GM21576 (cell line): Measurements from ENCODE around the gene MAPRE2.

ENCODE experiments used
- ATAC-seq: cut with Tn5 transposase; IDR thresholded peaks from one replicate; pipeline ENCODE4 v1.9.1; 2021; ENCODE audit warnings: mild to moderate bottlenecking, moderate library complexity; ENCODE audit not compliant: unreplicated experiment

Gene MAPRE2

GRCh38 chr18:35117951-35118411 lies 76.8 kb downstream of the MAPRE2 start:
- ATAC-seq = no peak

GRCh38 chr18:35118641-35119040 lies 77.4 kb downstream of the MAPRE2 start:
- ATAC-seq = no peak

- ATAC-seq = no peak
Observed at GRCh38 chr18:35121038-35121437, 79.8 kb downstream of the MAPRE2 start.

GRCh38 chr18:35121531-35121930 lies 80.3 kb downstream of the MAPRE2 start:
- ATAC-seq = no peak

- peak; percentile 91 for ATAC-seq
Observed at GRCh38 chr18:35122586-35123224, 81.5 kb downstream of the MAPRE2 start.

- no peak for ATAC-seq
Observed at GRCh38 chr18:35123811-35124210, 82.6 kb downstream of the MAPRE2 start.

- no peak for ATAC-seq
Observed at GRCh38 chr18:35127201-35127600, 86.0 kb downstream of the MAPRE2 start.

- no peak for ATAC-seq
Observed at GRCh38 chr18:35128675-35129074, 87.5 kb downstream of the MAPRE2 start.

GRCh38 chr18:35130236-35130635 lies 89.0 kb downstream of the MAPRE2 start:
- no peak for ATAC-seq

- ATAC-seq = no peak
Observed at GRCh38 chr18:35131387-35132020, 90.3 kb downstream of the MAPRE2 start.

GRCh38 chr18:35132021-35132902 lies 91.0 kb downstream of the MAPRE2 start:
- ATAC-seq = no peak

- ATAC-seq = no peak
Observed at GRCh38 chr18:35134190-35134730, 93.0 kb downstream of the MAPRE2 start.

GRCh38 chr18:35134791-35135531 lies 93.7 kb downstream of the MAPRE2 start:
- no peak for ATAC-seq

GRCh38 chr18:35136248-35136647 lies 95.0 kb downstream of the MAPRE2 start:
- ATAC-seq = no peak

GRCh38 chr18:35136885-35137284 lies 95.7 kb downstream of the MAPRE2 start:
- no peak for ATAC-seq

- no peak for ATAC-seq
Observed at GRCh38 chr18:35137632-35138031, 96.4 kb downstream of the MAPRE2 start.

- ATAC-seq = no peak
Observed at GRCh38 chr18:35138773-35139172, 97.6 kb downstream of the MAPRE2 start.

- no peak for ATAC-seq
Observed at GRCh38 chr18:35139517-35139916, 98.3 kb downstream of the MAPRE2 start.

- no peak for ATAC-seq
Observed at GRCh38 chr18:35141077-35141476, 99.9 kb downstream of the MAPRE2 start.

- no peak for ATAC-seq
Observed at GRCh38 chr18:35141567-35142274, 100.5 kb downstream of the MAPRE2 start.
